Prostate gland (tissue), 2 donors: ENCODE measurements around the gene TCF7L1.

ENCODE experiments used
- POLR2A ChIP-seq: fragments of 450-650 bp; IDR thresholded peaks from one replicate; pipeline ENCODE4 v1.6.1; 2016; ENCODE audit warnings: antibody characterized with exemption, mild to moderate bottlenecking
- POLR2AphosphoS5 ChIP-seq: sonication (generic); formaldehyde crosslinking; IDR thresholded peaks from one replicate; pipeline ENCODE4 v1.6.1; 2017; ENCODE audit warnings: antibody characterized with exemption
- TF ChIP-seq, protein P1 (sequence below), 4 experiments: fragments of 200-600 bp in 2 of 4; fragments of 450-650 bp in 2 of 4; sonication (generic) in 2 of 4; IDR thresholded peaks; 1 replicate in 3 of 4; 2 replicates in 1 of 4; pipeline ENCODE4 v1.5.1; 2016 to 2019; ENCODE audit warnings: antibody characterized with exemption in 4 of 4, mild to moderate bottlenecking in 2 of 4, moderate library complexity in 2 of 4

DNA sequence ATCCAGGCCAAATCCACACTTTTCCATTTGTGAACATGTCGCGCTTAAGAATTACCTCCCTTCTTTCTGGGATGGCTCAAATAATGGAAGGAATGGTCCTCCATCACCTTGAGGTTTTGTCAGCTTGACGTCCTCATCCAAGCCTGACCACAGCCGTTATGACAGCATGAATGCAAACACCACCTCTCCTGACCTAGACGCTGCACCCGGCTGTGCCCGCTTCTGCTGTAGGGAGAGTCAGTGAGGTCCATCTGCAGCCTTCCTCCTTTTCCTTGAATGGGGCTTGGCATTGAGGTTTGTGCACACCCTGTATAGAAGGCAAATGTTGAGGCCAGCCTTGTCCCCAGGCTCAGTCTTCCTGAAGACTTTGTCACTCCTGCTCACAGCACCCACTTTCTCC, 109.1 kb downstream of the TCF7L1 start:
- no peak for TF ChIP-seq POLR2A
- TF ChIP-seq, protein P1, sequence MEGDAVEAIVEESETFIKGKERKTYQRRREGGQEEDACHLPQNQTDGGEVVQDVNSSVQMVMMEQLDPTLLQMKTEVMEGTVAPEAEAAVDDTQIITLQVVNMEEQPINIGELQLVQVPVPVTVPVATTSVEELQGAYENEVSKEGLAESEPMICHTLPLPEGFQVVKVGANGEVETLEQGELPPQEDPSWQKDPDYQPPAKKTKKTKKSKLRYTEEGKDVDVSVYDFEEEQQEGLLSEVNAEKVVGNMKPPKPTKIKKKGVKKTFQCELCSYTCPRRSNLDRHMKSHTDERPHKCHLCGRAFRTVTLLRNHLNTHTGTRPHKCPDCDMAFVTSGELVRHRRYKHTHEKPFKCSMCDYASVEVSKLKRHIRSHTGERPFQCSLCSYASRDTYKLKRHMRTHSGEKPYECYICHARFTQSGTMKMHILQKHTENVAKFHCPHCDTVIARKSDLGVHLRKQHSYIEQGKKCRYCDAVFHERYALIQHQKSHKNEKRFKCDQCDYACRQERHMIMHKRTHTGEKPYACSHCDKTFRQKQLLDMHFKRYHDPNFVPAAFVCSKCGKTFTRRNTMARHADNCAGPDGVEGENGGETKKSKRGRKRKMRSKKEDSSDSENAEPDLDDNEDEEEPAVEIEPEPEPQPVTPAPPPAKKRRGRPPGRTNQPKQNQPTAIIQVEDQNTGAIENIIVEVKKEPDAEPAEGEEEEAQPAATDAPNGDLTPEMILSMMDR (IDR thresholded peaks at IDR 0.05), result no peak
- no peak for TF ChIP-seq POLR2AphosphoS5
